Dermis microvascular lymphatic vessel endothelial cell (primary cell): Measurements from ENCODE around the gene GNB3. TPM values are rescaled to one million over a fixed set of nuclear protein-coding genes. Genes with fewer than 3 reads are reported as not detected.
"Not testable (repeated sequence)": the region's sequence is repeated elsewhere in the genome, so short reads cannot be mapped to it uniquely, and the experiment has no call there.

Experiments used
- DNase-seq, 2 donors: peaks; one replicate each; pipeline versions ENCODE4 v3.0.0 to v3.0.0-alpha.2; 2010; ENCODE audit warnings: low read depth in 2 of 2
- total RNA-seq: library from RNA; depleted of rRNA; stranded (reverse); fragments of >200 nt; gene quantifications from 2 replicates; pipeline ENCODE4 v1.2.1, GENCODE V29; 2014

Gene GNB3
- total RNA-seq, 1 donor from 2014 or later, result 0.13 TPM

DNA sequence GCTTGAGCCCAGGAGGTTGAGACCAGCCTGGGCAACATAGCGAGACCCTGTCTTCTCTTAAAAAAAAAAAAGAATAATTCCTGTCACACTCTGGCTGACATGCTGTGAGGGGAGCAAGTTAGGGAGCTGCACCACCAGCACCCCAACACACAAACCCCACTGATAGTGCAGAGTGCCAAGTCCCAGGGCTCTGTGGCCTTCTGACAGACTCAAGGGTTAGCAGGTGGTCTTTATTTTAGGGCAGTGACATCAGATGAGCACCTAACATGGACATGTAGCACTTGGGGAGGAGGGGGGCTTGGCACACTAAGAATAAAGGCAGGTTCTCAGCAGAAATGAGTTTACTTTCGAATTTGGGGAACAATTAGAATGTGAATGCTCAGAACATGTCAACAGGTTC lies 18.1 kb downstream of the GNB3 start:
- no peak for DNase-seq

DNA sequence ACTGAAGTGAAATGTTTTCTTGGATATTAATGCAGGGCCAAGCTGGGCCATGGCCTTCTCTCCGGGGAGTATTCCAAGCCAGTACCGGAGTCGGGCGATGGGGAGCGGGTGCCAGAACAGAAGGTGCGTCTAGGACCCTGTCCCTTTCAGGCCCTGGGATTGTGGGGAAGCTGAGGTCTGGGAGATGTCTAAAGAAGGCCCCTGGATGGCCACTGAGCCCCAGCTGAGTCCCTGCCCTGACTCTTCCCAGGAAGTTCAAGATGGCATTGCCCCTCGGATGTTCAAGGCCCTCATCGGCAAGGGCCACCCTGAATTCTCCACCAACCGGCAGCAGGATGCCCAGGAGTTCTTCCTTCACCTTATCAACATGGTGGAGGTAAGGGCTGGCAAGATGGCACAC lies 19.4 kb downstream of the GNB3 start:
- no peak for DNase-seq

DNA sequence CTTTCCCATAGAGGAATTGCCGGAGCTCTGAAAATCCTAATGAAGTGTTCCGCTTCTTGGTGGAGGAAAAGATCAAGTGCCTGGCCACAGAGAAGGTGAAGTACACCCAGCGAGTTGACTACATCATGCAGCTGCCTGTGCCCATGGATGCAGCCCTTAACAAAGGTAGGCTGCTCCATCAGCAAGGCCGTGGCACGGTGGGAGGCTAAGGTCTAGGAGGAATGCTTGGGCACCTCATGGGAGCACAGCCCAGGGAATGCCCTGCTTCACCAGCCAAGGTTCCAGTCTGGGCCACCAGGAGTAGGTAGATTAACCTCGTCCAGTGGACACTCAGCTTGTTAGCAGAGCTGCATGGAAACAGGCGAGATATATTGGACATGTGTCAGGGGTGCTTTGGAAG lies 20.2 kb downstream of the GNB3 start:
- no peak for DNase-seq

DNA sequence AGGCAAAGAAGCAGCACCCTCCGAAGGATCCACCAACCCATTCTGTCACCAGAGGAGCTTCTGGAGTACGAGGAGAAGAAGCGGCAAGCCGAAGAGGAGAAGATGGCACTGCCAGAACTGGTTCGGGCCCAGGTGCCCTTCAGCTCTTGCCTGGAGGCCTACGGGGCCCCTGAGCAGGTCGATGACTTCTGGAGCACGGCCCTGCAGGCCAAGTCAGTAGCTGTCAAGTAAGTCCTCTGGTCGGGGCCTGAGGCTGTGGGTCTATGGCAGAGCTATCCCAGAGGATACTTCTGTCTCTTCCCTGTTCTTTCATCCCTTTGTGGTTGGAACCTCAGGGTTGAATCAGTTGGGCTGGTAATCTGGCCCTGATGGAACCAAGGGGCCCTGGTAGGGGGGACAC lies 20.7 kb downstream of the GNB3 start:
- DNase-seq, result no peak

GRCh38 chr12:6863033-6863432 lies 22.3 kb downstream of the GNB3 start:
- DNase-seq, result no peak

DNA sequence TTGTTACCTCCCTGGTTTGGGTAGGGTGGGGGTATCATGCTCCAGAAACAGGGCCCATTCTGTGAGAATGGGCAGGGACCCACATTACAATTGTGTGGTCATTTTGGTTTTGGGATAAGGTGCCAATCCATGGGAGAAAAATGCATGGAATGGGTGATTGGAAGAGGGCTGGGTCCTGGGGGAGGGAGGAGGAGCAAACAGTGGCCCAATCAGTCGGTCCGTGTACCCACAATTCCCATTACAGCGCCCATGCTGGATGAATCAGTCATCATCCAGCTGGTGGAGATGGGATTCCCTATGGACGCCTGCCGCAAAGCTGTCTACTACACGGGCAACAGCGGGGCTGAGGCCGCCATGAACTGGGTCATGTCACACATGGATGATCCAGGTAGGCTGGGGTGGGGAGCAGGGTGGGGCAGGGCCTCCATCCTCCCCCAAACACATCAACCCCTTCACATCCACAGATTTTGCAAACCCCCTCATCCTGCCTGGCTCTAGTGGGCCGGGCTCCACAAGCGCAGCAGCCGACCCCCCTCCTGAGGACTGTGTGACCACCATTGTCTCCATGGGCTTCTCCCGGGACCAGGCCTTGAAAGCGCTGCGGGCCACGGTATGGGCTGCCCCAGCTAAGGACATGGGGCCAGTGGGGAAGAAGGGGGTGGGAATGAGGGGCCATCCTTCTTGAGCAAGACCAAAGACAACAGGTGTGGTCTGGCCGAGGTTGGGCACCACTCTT lies 23.0 kb downstream of the GNB3 start:
- no peak for DNase-seq

DNA sequence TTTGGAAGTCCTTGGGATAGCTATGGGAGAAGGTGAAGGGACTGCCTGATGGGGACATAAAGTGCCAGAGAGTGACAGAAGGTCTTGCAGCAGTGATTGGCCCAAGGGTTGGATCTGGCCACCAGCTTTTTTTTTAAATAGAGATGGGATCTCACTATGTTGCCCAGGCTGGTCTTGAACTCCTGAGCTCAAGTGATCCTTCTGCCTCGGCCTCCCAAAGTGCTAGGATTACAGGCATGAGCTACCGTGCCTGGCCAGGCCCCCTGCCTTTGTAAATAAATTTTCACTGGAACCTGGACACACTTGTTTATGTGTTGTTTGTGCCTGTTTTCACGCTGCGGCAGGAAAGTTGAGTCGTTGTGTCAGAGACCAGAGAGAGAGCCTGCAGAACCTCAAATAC lies 24.6 kb downstream of the GNB3 start:
- DNase-seq, result not testable (repeated sequence)

DNA sequence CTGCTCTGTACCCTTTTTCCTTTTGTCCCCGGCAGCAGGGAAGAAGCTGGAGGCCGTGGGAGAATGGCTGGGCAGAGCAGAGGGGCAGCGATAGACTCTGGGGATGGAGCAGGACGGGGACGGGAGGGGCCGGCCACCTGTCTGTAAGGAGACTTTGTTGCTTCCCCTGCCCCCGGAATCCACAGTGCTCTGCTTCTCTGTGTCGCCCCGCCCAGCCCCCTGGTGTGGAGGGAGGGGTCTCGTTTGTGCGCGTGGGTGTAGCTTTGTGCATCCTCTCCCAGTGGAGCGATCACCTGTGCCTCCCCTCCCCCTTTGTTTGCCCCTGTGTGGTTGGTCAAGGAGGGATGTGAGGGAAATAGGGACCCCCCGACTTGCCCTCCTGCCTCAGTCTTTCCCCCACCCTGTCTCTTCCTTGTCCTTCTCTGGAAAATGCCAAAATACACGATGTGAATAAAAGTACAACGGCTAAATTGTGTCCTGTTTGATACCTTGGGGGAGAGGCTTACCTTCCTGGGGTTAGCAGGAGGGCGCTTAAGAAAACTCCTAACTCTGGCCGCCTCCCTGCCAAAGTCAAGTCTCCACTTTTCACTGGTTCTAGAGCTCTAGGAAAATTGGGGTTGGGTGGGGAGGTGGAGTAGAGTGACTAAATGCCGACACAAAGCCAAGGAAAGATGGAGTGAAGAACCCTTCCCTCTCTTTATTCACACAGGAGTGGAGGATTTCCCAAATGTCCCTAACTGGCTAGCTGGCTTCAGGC lies 25.6 kb downstream of the GNB3 start:
- no peak for DNase-seq

DNA sequence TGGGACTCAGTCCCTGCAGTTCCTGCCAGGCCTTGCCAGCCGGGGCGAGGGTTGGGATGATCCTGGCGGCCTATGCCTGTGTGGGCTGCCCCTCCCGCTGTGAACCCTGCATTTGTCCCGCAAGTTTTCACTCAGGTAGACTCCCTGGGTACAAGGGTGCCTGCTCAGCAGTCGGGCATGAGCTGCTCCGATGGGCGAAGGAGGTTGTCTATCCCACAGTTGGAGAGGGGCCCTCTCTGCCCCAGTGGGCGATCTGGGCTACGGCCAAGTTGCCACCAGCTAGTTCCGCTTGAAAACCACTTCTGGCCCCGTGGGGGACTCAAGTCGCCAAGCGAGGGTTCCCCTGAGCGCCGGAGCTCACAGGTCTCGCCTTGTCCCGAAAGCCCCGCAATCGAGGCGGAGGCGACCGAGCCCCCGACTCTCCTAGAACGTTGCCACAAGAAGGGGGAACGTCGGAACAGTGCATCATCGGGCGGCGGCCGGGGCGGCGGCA lies 26.2 kb downstream of the GNB3 start:
- DNase-seq, result no peak

- DNase-seq, result peak; percentile 55 to 84
These were observed 26.9 kb downstream of the GNB3 start, which contains the start of gene TPI1 for GRCh38 chr12:6867413-6868210. Gene TPI1 (plus strand): TSS chr12:6867531. CDS start chr12:6867567, 36 bp downstream.

GRCh38 chr12:6868211-6869048 lies 27.7 kb downstream of the GNB3 start:
- no peak for DNase-seq

DNA sequence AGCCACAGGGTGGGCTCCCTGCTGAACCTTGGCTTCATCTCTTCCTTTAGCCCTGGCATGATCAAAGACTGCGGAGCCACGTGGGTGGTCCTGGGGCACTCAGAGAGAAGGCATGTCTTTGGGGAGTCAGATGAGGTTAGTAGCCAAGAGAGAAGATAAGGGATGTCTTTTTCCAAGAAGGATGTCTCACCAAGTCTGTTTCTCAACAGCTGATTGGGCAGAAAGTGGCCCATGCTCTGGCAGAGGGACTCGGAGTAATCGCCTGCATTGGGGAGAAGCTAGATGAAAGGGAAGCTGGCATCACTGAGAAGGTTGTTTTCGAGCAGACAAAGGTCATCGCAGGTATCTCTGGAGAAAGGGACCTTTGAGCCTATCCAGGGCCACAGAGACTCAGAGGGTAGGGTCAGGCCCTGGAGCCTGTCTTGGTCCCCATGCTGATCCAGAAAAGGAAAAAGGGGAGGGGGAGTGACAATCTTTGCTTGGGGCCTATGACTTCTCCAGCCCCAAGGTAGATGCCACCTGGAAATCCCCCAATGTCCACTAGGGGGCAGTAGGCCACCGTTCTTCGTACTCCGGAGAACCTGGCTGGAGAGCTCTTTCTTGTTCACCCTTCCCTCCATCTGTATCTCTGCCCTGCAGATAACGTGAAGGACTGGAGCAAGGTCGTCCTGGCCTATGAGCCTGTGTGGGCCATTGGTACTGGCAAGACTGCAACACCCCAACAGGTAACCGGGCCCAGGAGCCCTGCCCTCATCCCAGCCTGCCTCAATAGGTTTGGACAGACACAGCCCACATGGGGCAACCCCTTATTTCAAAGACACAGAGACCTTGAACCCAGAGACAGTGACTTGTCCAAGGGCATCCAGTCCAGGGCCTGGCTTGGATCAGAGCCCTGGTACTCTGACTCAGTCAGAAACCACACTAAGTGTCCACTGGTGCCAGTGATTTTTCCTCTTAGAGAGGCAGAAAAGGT lies 28.6 kb downstream of the GNB3 start:
- DNase-seq, result peak; percentile 56 to 77

DNA sequence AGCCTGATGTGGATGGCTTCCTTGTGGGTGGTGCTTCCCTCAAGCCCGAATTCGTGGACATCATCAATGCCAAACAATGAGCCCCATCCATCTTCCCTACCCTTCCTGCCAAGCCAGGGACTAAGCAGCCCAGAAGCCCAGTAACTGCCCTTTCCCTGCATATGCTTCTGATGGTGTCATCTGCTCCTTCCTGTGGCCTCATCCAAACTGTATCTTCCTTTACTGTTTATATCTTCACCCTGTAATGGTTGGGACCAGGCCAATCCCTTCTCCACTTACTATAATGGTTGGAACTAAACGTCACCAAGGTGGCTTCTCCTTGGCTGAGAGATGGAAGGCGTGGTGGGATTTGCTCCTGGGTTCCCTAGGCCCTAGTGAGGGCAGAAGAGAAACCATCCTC lies 29.6 kb downstream of the GNB3 start:
- DNase-seq, result not testable (repeated sequence)

DNA sequence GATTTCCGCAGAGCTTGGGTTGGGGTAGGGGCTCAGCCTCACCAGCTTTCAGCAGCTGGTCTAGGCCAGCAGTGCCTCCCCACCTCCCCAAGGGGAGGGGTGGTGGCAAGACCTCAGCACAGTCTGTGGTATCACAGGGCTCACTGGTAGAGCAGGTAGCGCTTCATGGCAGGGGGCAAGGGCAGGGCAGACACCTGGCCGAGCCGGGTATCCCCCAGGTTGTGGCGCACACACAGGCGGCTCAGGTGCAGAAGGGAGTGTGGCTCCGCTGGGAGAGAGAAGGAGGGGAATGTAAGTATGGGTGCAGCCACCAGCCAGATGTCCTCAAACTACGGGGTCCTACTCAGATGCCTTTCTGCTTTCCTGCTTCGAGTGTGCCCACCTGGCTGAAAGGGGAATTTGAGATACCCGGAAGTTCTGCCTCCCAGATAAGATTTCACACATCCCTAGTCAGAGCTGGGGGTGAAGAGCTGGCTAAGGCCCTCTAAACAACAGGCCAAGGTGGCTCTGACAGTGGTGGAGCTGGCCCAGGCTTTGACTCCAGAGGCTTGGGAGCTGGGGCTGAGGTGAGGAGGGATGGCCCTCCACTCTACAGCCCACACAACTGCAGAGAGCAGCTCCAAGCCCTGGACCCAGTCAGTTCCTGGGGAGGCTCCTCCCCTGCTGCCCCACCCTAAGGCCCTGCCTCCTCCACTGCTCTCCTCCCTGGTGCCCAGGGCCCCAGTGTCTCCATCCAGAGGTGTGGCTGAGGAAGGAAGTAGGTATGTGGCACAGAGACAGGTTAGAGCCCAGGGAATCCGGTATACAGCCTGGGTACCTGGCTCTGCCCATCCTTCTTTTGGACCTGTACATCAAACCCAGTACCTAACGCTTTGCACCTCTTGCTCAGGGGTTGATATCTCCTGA lies 30.6 kb downstream of the GNB3 start:
- DNase-seq, result no peak

GRCh38 chr12:6872073-6873048 lies 31.6 kb downstream of the GNB3 start:
- peak in 1 of 2 donors; percentile 76 for DNase-seq

DNA sequence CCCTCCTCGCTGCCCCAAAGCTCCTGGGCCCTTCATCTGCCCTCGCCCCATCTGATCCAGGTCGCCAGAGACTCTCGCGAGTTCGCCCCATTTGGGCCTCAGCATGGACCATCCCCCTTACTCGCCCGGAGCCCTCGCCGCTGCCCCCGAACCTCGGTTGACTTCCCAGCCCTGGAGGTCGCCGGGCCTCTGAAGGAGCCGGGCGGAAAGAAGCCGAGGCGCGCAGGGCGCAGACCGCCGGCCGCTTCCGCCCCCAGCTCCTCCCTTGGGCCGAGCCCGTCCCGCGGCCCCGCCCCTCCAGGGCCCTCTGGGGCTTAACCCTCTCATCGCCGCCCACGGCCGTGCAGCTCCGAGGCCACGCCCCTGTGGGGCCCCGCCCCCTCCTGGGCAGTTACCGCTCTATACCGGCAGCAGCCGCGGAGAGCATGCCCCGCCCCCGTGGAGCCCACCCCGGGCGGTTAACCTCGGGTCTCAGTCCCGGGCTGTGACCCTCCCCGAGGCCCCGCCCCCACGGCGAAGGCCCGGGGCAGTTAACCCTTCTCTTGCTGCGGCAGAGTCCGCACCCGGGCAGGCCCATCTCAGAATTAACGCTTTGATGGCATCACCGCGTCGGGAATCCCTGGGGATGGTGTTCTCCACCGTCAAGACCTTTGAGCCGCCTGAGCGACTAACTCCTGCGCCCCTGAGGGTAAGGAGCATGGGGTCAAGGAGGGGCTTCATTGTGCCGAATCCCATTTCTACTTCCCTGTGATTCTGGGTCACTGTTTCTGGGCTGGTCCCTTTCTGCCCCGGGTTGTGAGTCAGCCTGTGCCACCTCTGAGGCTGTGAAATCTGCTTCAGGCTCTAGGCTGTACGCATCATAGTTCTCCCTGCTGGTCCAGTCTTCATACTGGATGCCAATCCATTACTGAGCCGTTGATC lies 32.6 kb downstream of the GNB3 start, which contains the start of gene SPSB2:
SPSB2 (minus strand) TSS at position 210 of the 921 bp plus-strand sequence. CDS start 402 bp downstream, outside the sequence.
- peak; percentile 82 to 95 for DNase-seq
